K562 (cell line): ENCODE measurements around the gene CACNA2D2. TPM values are rescaled to one million over a fixed set of nuclear protein-coding genes. Genes with fewer than 3 reads are reported as not detected.

Source experiments
- ATAC-seq: fragments of 200-7000 bp; cut with Tn5 transposase; 3 replicates; pipeline ENCODE4 v1.9.1; 2020; ENCODE audit warnings: moderate library complexity
- BruUV-seq: library from RNA; stranded (reverse); fragments of 400-500 nt; replicated peaks from 2 replicates; lab custom pipeline; 2021; lab: Mats Ljungman, UMichigan
- CTCF ChIA-PET: fragments of 300-600 bp; formaldehyde crosslinking; extraction: SDS; loops from one replicate; lab custom pipeline; 2021; ENCODE audit warnings: low intra/inter-chr PET ratio; lab: Yijun Ruan, JAX
- POLR2A ChIA-PET: fragments of 300-600, 350-650 bp; sonication (Branson Sonifier 250); formaldehyde crosslinking; extraction: SDS; loops from one replicate; lab custom pipeline; 2021; ENCODE audit warnings: antibody characterized with exemption, inconsistent platforms; lab: Yijun Ruan, JAX
- DNase-seq, 4 experiments: peaks; one replicate each; pipeline versions ENCODE4 v3.0.0 to v3.0.0-alpha.2; 2011 to 2018; ENCODE audit warnings: low spot score in 3 of 4, mixed read lengths in 3 of 4; ENCODE audit errors: extremely low read depth in 1 of 4
- FAIRE-seq: peaks from 2 replicates; lab custom pipeline; 2011; peaks lifted over from hg19 to GRCh38; lab: Jason Lieb, UNC
- H2AFZ ChIP-seq: 2 replicates; pipeline ENCODE4 v1.6.0; 2011; ENCODE audit warnings: low read depth, low read length, control low read depth, inconsistent platforms
- H3K27ac ChIP-seq: fragments of 200-600 bp; 3 replicates; pipeline ENCODE4 v1.8.0; 2011; ENCODE audit warnings: low read depth, mild to moderate bottlenecking, control low read depth, inconsistent platforms, low read length, moderate library complexity, mixed read lengths; ENCODE audit errors: extremely low read depth
- H3K27me3 ChIP-seq, 2 experiments: fragments of 300-600 bp in 1 of 2; 2 replicates in 1 of 2; 3 replicates in 1 of 2; pipeline versions ENCODE4 v1.6.0 to v1.8.0; 2011; ENCODE audit warnings: inconsistent platforms in 2 of 2, low read length in 2 of 2, mild to moderate bottlenecking in 1 of 2, mixed read lengths in 1 of 2, moderate library complexity in 1 of 2; ENCODE audit not compliant: control insufficient read depth in 2 of 2, insufficient read depth in 2 of 2
- H3K36me3 ChIP-seq: fragments of 300-600 bp; 3 replicates; pipeline ENCODE4 v1.8.0; 2011; ENCODE audit warnings: mild to moderate bottlenecking, low read length, inconsistent platforms; ENCODE audit not compliant: control insufficient read depth, insufficient read depth
- H3K4me1 ChIP-seq, 2 experiments: fragments of 200-600 bp in 1 of 2; replicated peaks in 1 of 2; 2 replicates in 1 of 2; 3 replicates in 1 of 2; pipeline versions ENCODE4 v1.5.1 to v1.8.0; 2011; ENCODE audit warnings: inconsistent platforms in 2 of 2, low read length in 2 of 2, mild to moderate bottlenecking in 1 of 2, mixed read lengths in 1 of 2, moderate library complexity in 1 of 2; ENCODE audit not compliant: control insufficient read depth in 2 of 2, insufficient read depth in 2 of 2
- H3K4me2 ChIP-seq: 2 replicates; pipeline ENCODE4 v1.6.1; 2011; ENCODE audit warnings: low read length, control low read depth, inconsistent platforms, mixed read lengths; ENCODE audit not compliant: insufficient read depth
- H3K4me3 ChIP-seq: fragments of 200-600 bp; sonication (generic), shearing (Covaris generic); 2 replicates; pipeline ENCODE4 v1.5.1; 2016; ENCODE audit warnings: control low read depth, inconsistent platforms
- H3K79me2 ChIP-seq: fragments of 200-600 bp; 3 replicates; pipeline ENCODE4 v1.8.0; 2011; ENCODE audit warnings: low read length, inconsistent platforms; ENCODE audit not compliant: control insufficient read depth, insufficient read depth
- H3K9ac ChIP-seq, 2 experiments: 2 replicates each; pipeline versions ENCODE4 v1.6.0 to v1.6.1; 2011; ENCODE audit warnings: low read depth in 2 of 2, low read length in 2 of 2, control low read depth in 1 of 2, inconsistent platforms in 1 of 2, mild to moderate bottlenecking in 1 of 2, mixed read lengths in 1 of 2; ENCODE audit not compliant: insufficient read depth in 1 of 2
- H3K9me1 ChIP-seq: one replicate; pipeline ENCODE4 v1.6.0; 2011; ENCODE audit warnings: inconsistent platforms, mild to moderate bottlenecking, low read length, moderate library complexity; ENCODE audit not compliant: control insufficient read depth, insufficient read depth
- H3K9me3 ChIP-seq: replicated peaks from 2 replicates; pipeline ENCODE4 v1.5.1; 2011; ENCODE audit warnings: low read depth, low read length, inconsistent platforms; ENCODE audit not compliant: control insufficient read depth, insufficient read depth
- H4K20me1 ChIP-seq: replicated peaks from 2 replicates; pipeline ENCODE4 v1.6.1; 2011; ENCODE audit warnings: low read length, inconsistent platforms, mixed read lengths; ENCODE audit not compliant: control insufficient read depth, insufficient read depth
- TAL1 ChIP-seq: fragments of 450-650 bp; IDR thresholded peaks from 2 replicates; pipeline ENCODE4 v1.6.1; 2016; ENCODE audit warnings: mild to moderate bottlenecking
- WGBS: fragments of 100-300 bp; shearing (Covaris generic); methylation state at CpG from one replicate; pipeline ENCODE4 v1.1.6; 2016; ENCODE audit warnings: low coverage, mixed read lengths; ENCODE audit not compliant: insufficient coverage; ENCODE audit errors: missing lambda C conversion rate; 5-methylcytosine and 5-hydroxymethylcytosine counted together
- in situ Hi-C: fragments of 300-500 bp; cut with MboI; formaldehyde crosslinking; loops from 4 replicates; pipeline ENCODE4 v1.15.0; 2018; ENCODE audit warnings: inconsistent platforms, mixed read lengths
- intact Hi-C: fragments of 100-400 bp; cut with micrococcal nuclease; formaldehyde crosslinking; loops from 2 replicates; pipeline ENCODE4 v1.14.2; 2022
- polyA plus RNA-seq, 8 experiments: library from polyadenylated mRNA; depleted of rRNA in 4 of 8; stranded (reverse) in 5 of 8; unstranded in 3 of 8; fragments of >200 nt; fragmentation: Nextera tagmentation in 2 of 8; fragmentation: Illumina TruSeq in 1 of 8; extraction: Ambion mirVana in 2 of 8; extraction: Trizol in 1 of 8; gene quantifications; 2 replicates each; pipeline versions ENCODE4 v1.2.1 to v1.2.3, GENCODE V29; 2011 to 2014; ENCODE audit warnings: inconsistent platforms in 1 of 8, missing spikeins in 1 of 8
- total RNA-seq, 7 experiments: library from RNA; depleted of rRNA in 6 of 7; stranded (reverse); fragments of >200 nt in 6 of 7; fragmentation: Illumina TruSeq in 2 of 7; extraction: Trizol in 2 of 7; gene quantifications; 2 replicates each; pipeline versions ENCODE4 v1.2.1 to v1.2.3, GENCODE V29; 2011 to 2021; ENCODE audit warnings: low replicate concordance in 1 of 7
- TF ChIP-seq, protein P1 (sequence below), 3 experiments: IDR thresholded peaks in 2 of 3; conservative IDR thresholded peaks in 1 of 3; 2 replicates each; pipeline ENCODE4 v1.5.1; 2011 to 2012; ENCODE audit warnings: low read length in 3 of 3, mild to moderate bottlenecking in 3 of 3, control low read depth in 2 of 3, improper control_type of control experiment in 1 of 3, inconsistent platforms in 1 of 3, low read depth in 1 of 3, mixed read lengths in 1 of 3, moderate library complexity in 1 of 3; ENCODE audit not compliant: insufficient read depth in 2 of 3

The CACNA2D2 gene
- total and polyA plus RNA-seq, 9 of the 15 experiments (the other 6 are each of a cell fraction or from before 2014, with no cell fraction given), result 0.11 to 0.58 (median 0.36) TPM; not detected in 2

DNA sequence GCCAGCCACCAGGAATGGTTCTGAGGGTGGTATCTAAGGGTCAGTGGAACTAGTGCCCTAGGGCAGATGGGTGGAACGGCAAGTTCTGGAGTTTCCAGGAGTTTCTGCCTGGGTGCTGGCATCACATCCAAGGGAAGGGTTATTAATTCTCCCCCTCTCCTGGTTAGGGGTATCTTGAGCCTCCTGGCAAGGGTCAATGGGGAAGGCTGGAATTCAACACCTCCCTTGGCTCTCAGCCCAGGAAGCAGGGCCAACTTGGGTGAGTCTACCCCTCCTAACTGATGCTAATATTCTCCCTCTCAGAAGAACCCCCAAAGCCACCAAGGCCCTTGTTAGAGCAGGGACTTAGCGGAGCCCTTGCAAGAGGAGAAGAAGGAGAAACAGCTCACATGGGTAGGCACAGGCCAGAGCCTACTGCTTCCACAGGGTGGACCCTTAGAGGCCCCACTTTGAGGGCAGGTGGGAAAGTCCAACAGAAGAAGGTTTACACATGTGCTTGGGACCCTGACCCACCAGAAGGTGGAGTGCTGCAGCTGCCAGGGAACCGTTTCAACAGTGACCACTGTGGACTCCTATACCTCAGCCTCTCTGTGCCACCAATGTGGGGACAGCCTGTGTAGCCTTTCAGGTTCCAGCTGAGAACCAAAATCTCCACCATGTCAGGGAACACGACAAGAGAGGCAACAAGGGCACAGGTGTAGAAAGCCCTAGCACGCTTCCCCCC lies 147.4 kb downstream of the CACNA2D2 start:
- CTCF ChIA-PET, result no interaction called here
- Histone ChIP-seq H3K4me3 (peak overlapping the region; percentile 62; the same call in 1 of the 2 replicates), H3K27ac (no peak overlapping the region; the same call in 2 of the 3 replicates), H3K27me3 (no peaks in the 10 kb centered on the region), H3K9me3 (no peaks in the 10 kb centered on the region), H3K79me2 (peaks cover 51% of the 10 kb centered on the region), H3K4me1 (peaks cover 32 to 50% of the 10 kb centered on the region in 2 experiments; a peak in 4 of 5 replicates), H3K4me2 (peak overlapping the region; percentile 95), H2AFZ (no peak overlapping the region), H3K9ac (peak overlapping the region in 1 of 2 experiments; percentile 73; a peak in 1 of 4 replicates), H3K36me3 (peaks cover 45% of the 10 kb centered on the region; the same call in 2 of the 3 replicates), H3K9me1 (peaks cover 6% of the 10 kb centered on the region), H4K20me1 (peaks cover 31% of the 10 kb centered on the region; the same call in 1 of the 2 replicates)
- ATAC-seq (no peak), DNase-seq (no peak), FAIRE-seq (no peak)
- in situ Hi-C loops (no loop called here), intact Hi-C loops (loop anchor here (5.0 kb wide), 1 partner anchor 256 kb away; the partner anchor contains the start of gene CISH)
- 49% methylated on average over 4 of the region's 5 CpGs for WGBS
- no peak for TF ChIP-seq TAL1
- TF ChIP-seq, protein P1, sequence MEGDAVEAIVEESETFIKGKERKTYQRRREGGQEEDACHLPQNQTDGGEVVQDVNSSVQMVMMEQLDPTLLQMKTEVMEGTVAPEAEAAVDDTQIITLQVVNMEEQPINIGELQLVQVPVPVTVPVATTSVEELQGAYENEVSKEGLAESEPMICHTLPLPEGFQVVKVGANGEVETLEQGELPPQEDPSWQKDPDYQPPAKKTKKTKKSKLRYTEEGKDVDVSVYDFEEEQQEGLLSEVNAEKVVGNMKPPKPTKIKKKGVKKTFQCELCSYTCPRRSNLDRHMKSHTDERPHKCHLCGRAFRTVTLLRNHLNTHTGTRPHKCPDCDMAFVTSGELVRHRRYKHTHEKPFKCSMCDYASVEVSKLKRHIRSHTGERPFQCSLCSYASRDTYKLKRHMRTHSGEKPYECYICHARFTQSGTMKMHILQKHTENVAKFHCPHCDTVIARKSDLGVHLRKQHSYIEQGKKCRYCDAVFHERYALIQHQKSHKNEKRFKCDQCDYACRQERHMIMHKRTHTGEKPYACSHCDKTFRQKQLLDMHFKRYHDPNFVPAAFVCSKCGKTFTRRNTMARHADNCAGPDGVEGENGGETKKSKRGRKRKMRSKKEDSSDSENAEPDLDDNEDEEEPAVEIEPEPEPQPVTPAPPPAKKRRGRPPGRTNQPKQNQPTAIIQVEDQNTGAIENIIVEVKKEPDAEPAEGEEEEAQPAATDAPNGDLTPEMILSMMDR (IDR thresholded peaks at IDR 0.05 in 2 of 3, conservative IDR thresholded peaks at IDR 0.05 in 1 of 3; ENCODE audit: insufficient read depth in 2 of 3, low read depth in 1 of 3, low read length in 3 of 3), result 0 out of 6 replicates have a peak, but pooled peaks of 2 of the 3 experiments have one; percentile 4 to 5
- no TSS peak for BruUV-seq
- POLR2A ChIA-PET, result interaction anchor here (0.7 to 1.2 kb wide), 4 partner anchors 8 to 1170 kb away, joined by 3 to 4 read pairs (median 3); no protein-coding TSS in a partner anchor
